ENCODE data around the gene TSC2.

The TSC2 gene

DNA sequence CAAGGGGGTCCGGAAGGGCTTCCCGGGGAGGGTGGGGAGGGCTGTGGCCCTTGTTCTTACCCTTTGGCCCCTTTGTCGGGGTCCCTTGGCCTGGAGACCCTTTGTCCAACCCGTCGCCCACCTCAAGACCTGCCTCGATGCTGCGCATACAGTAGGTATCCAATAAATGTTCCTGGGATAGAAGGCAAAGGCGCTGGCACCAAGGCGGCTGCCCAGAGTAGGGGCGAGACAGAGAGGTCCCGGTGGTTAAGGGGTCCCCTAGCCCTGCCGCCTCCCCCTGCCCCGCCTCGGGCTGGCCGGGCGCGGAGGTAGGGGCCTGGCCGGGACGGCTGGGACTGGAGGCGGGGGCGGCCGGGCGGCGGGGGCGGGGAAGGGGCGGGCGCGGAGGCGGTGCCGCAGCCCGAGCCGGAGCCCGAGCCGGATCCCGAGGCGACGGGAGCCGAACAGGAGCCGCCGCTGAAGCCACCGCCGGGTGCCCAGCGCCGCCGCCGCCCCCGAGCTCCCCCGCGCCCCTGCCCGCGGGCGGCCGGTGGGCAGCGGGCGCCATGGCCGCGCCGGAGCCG, 21.2 kb upstream of the TSC2 start, which contains the start of gene NHERF2:
NHERF2 (plus strand) TSS at position 442 of the 563 bp plus-strand sequence; CDS start at position 546, 104 bp downstream.
- TF ChIP-seq, protein P1, sequence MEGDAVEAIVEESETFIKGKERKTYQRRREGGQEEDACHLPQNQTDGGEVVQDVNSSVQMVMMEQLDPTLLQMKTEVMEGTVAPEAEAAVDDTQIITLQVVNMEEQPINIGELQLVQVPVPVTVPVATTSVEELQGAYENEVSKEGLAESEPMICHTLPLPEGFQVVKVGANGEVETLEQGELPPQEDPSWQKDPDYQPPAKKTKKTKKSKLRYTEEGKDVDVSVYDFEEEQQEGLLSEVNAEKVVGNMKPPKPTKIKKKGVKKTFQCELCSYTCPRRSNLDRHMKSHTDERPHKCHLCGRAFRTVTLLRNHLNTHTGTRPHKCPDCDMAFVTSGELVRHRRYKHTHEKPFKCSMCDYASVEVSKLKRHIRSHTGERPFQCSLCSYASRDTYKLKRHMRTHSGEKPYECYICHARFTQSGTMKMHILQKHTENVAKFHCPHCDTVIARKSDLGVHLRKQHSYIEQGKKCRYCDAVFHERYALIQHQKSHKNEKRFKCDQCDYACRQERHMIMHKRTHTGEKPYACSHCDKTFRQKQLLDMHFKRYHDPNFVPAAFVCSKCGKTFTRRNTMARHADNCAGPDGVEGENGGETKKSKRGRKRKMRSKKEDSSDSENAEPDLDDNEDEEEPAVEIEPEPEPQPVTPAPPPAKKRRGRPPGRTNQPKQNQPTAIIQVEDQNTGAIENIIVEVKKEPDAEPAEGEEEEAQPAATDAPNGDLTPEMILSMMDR (IDR thresholded peaks at IDR 0.05; ENCODE audit: control insufficient read depth, extremely low read depth, insufficient read depth) = no peak
- no peak for DNase-seq (ENCODE audit: low read depth)
- peak within 1 kb of the TSS; percentile 86 for H3K4me3 ChIP-seq (ENCODE audit: low read depth, low read length)

DNA sequence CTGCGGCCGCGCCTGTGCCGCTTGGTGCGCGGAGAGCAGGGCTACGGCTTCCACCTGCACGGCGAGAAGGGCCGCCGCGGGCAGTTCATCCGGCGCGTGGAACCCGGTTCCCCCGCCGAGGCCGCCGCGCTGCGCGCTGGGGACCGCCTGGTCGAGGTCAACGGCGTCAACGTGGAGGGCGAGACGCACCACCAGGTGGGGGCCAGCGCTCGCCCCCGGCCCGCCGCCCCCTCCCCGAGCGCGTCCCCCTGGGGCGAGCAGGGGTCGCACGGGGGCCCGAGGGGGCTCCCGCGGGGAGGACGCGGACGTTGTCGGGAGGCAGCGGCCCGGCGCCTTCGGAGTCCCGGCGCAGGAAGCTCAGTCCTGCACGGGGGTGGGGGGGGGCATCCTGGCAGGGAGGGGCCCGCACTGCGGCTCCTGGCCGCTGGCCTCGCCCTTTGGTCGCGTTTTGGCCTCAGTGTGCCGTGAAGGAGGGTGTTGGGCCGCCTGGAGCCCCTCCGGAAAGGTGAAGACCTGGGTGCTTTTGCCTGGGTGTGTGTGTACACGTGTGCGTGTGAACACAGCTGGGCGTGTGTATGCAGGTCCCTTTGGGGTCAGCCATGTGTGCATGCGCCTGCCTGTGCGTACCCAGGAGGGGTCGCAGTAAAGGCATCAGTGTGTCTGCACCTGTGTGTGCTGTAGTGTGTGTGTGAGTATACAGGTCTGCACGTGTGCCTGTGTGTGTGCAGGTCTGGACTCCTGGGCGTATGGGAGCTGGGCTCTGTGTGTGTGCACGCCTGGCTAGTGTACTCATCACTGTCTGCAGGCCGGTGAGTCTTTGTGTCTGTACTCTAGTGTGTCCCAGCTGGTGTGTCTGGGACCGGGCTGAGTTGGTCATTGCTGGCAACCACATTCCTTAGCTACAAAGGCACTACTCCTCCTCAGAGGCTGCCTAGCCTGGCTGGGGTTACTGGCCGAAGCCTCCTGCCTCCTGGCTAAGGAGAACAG, 20.5 kb upstream of the TSC2 start:
- H3K4me3 ChIP-seq (ENCODE audit: low read depth, low read length) = peak overlapping the region; percentile 86
- TF ChIP-seq, protein P1 (IDR thresholded peaks at IDR 0.05; ENCODE audit: control insufficient read depth, extremely low read depth, insufficient read depth) = 0 out of 2 replicates have a peak, but pooled peaks have one; percentile 24
- DNase-seq (ENCODE audit: low read depth) = no peak

DNA sequence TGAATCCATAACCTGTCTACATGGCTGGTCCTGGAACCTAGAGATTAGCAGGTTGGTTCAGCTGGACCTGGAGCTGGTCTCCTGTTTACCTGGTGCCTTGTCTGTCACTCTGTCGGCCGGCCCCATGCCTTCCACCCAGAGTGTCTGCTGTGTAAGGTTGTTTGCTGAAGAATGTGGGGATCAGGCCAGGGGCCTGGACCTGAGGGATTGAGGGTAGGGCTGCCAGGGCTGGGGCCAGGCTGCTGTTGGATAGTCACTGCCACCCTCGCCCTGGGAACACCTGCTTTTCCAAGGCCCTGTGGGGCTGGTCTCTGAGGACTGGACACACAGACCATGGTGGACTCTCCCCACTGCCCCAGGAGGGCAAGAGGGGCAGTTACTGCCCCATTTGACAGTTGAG, 19.6 kb upstream of the TSC2 start:
- TF ChIP-seq, protein P1 (IDR thresholded peaks at IDR 0.05; ENCODE audit: control insufficient read depth, extremely low read depth, insufficient read depth) = no peak
- no peak for DNase-seq (ENCODE audit: low read depth)
- H3K4me3 ChIP-seq (ENCODE audit: low read depth, low read length) = peak overlapping the region; percentile 86

DNA sequence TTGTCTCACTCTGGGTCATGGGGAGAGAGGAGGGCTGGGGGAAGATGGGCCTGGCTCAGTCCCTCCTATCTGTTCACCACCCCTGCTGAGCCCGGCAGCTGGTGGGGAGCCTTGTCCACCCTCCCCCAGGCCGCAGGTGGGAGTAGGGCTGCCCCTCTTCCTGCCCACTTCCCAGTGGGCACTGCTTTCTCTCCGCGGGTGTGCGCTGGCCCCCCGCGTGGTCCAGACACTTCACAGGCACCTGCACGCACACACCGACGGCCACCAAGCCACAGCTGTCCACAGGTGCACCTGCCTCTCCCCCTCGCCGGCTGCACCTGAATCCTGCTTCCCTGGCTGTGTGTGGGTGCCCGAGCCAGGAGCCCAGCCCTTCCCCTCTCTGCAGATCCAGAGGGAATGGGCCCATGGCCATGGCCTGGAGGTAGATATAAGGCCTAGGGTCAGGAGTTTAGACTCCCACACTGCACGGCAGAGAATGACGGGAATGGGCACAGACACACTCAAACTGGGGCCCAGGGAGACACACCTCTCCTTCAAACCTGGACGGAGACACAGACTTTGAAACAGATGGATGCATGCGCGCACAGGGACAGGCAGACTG, 19.1 kb upstream of the TSC2 start:
- TF ChIP-seq, protein P1 (IDR thresholded peaks at IDR 0.05; ENCODE audit: control insufficient read depth, extremely low read depth, insufficient read depth) = no peak
- H3K4me3 ChIP-seq (ENCODE audit: low read depth, low read length) = peak overlapping the region; percentile 86
- no peak for DNase-seq (ENCODE audit: low read depth)

DNA sequence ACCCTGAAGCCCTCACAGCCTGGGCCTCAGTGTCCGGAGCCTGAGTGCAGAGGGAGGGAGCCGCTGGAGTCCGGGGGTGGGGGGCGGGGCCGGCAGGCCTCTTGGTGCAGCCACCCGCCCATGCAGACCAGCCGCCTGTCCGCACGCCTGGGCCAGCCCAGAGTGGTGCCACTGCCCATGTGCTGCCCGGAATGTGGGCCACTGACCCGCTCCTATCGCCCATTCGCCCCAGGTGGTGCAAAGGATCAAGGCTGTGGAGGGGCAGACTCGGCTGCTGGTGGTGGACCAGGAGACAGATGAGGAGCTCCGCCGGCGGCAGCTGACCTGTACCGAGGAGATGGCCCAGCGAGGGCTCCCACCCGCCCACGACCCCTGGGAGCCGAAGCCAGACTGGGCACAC, 18.4 kb upstream of the TSC2 start:
- TF ChIP-seq, protein P1 (IDR thresholded peaks at IDR 0.05; ENCODE audit: control insufficient read depth, extremely low read depth, insufficient read depth) = no peak
- no peak overlapping the region for H3K4me3 ChIP-seq (ENCODE audit: low read depth, low read length)
- no peak for DNase-seq (ENCODE audit: low read depth)

DNA sequence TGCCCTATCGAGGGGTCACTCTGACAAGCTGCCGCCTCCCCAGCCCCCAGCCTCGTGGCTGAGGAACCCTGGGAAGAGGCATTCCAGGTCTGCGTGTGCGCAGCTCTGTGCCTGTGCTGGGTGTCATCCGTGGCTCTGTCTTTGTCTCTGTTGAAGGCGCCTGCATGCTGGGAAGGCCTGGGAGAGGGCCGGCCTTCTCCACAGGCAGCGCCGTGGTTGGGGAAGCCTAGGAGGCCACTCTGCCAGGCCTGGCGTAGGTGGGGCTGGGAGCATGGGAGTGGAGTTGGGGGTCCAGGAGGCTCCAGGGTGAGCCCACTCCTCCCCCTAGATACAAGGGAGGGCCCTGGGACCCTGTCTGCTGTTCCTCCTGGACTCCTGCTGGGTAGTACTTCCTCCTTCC, 17.7 kb upstream of the TSC2 start:
- H3K4me3 ChIP-seq (ENCODE audit: low read depth, low read length) = no peak overlapping the region
- no peak for DNase-seq (ENCODE audit: low read depth)
- TF ChIP-seq, protein P1 (IDR thresholded peaks at IDR 0.05; ENCODE audit: control insufficient read depth, extremely low read depth, insufficient read depth) = no peak
